A673 (cell line): ENCODE measurements around the gene TSHZ1. TPM values are rescaled to one million over a fixed set of nuclear protein-coding genes. Genes with fewer than 3 reads are reported as not detected.

Experiments used
- BruUV-seq: library from RNA; stranded (reverse); fragments of 400-500 nt; replicated peaks from 2 replicates; lab custom pipeline; 2021; lab: Mats Ljungman, UMichigan
- CTCF ChIA-PET: fragments of 300-600 bp; sonication (Branson Sonifier 250); formaldehyde crosslinking; loops from one replicate; lab custom pipeline; 2022; ENCODE audit warnings: antibody characterized with exemption; lab: Charles Lee
- POLR2A ChIA-PET: fragments of 300-600 bp; sonication (Branson Sonifier 250); formaldehyde crosslinking; loops from one replicate; lab custom pipeline; 2022; ENCODE audit warnings: antibody characterized with exemption; ENCODE audit not compliant: low non-redundant PET; lab: Charles Lee
- DNase-seq: peaks from one replicate; pipeline ENCODE4 v3.0.0-alpha.2; 2015; ENCODE audit warnings: low spot score
- H3K27ac ChIP-seq: fragments of 200-600 bp; sonication (generic); 2 replicates; pipeline ENCODE4 v1.5.1; 2016; ENCODE audit warnings: mixed run types, low read depth, mild to moderate bottlenecking, mixed read lengths, antibody characterized with exemption, low read length; ENCODE audit not compliant: poor library complexity, severe bottlenecking
- H3K27me3 ChIP-seq: fragments of 200-600 bp; sonication (generic); replicated peaks from 2 replicates; pipeline ENCODE4 v1.6.1; 2017; ENCODE audit warnings: mixed run types, low read depth, mild to moderate bottlenecking, mixed read lengths, antibody characterized with exemption, low read length; ENCODE audit not compliant: insufficient read depth, poor library complexity
- H3K36me3 ChIP-seq: fragments of 200-600 bp; sonication (generic); 2 replicates; pipeline ENCODE4 v1.6.1; 2016; ENCODE audit warnings: mixed run types, mild to moderate bottlenecking, mixed read lengths, antibody characterized with exemption, low read length; ENCODE audit not compliant: insufficient read depth, poor library complexity, severe bottlenecking
- H3K4me1 ChIP-seq: fragments of 200-600 bp; sonication (generic); 2 replicates; pipeline ENCODE4 v1.6.1; 2017; ENCODE audit warnings: mixed run types, mild to moderate bottlenecking, mixed read lengths, antibody characterized with exemption, low read length; ENCODE audit not compliant: insufficient read depth, poor library complexity, severe bottlenecking
- H3K4me3 ChIP-seq: fragments of 200-600 bp; sonication (generic); 2 replicates; pipeline ENCODE4 v1.5.1; 2016; ENCODE audit warnings: low read depth, mixed run types, mild to moderate bottlenecking, mixed read lengths, low read length; ENCODE audit not compliant: poor library complexity, severe bottlenecking
- H3K9me3 ChIP-seq: fragments of 200-600 bp; sonication (generic); 2 replicates; pipeline ENCODE4 v1.6.1; 2016; ENCODE audit warnings: mixed run types, low read depth, mild to moderate bottlenecking, mixed read lengths, antibody characterized with exemption, low read length; ENCODE audit not compliant: poor library complexity, severe bottlenecking
- EZH2 ChIP-seq: fragments of 200-600 bp; sonication (generic); IDR thresholded peaks from 2 replicates; pipeline ENCODE4 v1.6.1; 2017; ENCODE audit warnings: borderline replicate concordance, low read depth, mild to moderate bottlenecking, mixed read lengths, antibody characterized with exemption, low read length; ENCODE audit not compliant: poor library complexity, severe bottlenecking
- intact Hi-C: fragments of 100-400 bp; cut with micrococcal nuclease; formaldehyde crosslinking; loops from one replicate; pipeline ENCODE4 v1.10.0; 2022; ENCODE audit not compliant: unreplicated experiment
- total RNA-seq: library from RNA; stranded (reverse); gene quantifications from 2 replicates; pipeline ENCODE4 v1.2.3, GENCODE V29; 2021
- TF ChIP-seq, protein P1 (sequence below): fragments of 300-800, 200-600 bp; sonication (generic); conservative IDR thresholded peaks from 2 replicates; pipeline ENCODE4 v1.5.1; 2017; ENCODE audit warnings: low read depth, mild to moderate bottlenecking, antibody characterized with exemption, low read length, moderate library complexity, mixed read lengths

Gene TSHZ1
- total RNA-seq, 1 experiment from 2014 or later = 1.8 TPM

DNA sequence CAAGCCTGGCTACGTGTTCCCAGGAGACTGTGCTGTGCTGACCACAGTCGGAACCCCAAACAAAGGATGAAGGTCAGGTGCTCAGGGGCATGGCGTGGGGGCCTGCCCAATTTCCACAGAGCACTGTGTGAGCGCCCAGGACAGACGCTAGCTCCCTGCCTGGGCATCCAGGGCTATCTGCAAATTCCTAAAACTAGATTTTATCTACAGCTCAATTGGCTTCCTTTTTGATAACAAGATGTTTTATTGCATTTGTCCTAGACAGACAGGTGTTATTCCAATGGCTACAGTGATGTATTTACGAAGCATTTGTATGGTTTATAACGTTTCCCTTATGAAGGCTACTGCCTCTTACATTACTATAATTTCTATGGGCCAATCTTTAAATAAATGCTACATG is 17.7 kb upstream of the TSHZ1 start:
- Histone ChIP-seq H3K36me3 (no peaks in the 10 kb centered on the region), H3K4me1 (no peaks in the 10 kb centered on the region), H3K27me3 (no peaks in the 10 kb centered on the region), H3K9me3 (no peaks in the 10 kb centered on the region), H3K27ac (no peak overlapping the region), H3K4me3 (no peak overlapping the region)
- DNase-seq = no peak
- intact Hi-C loops = no loop called here
- TF ChIP-seq, protein P1, sequence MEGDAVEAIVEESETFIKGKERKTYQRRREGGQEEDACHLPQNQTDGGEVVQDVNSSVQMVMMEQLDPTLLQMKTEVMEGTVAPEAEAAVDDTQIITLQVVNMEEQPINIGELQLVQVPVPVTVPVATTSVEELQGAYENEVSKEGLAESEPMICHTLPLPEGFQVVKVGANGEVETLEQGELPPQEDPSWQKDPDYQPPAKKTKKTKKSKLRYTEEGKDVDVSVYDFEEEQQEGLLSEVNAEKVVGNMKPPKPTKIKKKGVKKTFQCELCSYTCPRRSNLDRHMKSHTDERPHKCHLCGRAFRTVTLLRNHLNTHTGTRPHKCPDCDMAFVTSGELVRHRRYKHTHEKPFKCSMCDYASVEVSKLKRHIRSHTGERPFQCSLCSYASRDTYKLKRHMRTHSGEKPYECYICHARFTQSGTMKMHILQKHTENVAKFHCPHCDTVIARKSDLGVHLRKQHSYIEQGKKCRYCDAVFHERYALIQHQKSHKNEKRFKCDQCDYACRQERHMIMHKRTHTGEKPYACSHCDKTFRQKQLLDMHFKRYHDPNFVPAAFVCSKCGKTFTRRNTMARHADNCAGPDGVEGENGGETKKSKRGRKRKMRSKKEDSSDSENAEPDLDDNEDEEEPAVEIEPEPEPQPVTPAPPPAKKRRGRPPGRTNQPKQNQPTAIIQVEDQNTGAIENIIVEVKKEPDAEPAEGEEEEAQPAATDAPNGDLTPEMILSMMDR = no peak
- TF ChIP-seq EZH2 = no peak
- ChIA-PET POLR2A (no interaction called here), CTCF (no interaction called here)
- BruUV-seq = no TSS peak

DNA sequence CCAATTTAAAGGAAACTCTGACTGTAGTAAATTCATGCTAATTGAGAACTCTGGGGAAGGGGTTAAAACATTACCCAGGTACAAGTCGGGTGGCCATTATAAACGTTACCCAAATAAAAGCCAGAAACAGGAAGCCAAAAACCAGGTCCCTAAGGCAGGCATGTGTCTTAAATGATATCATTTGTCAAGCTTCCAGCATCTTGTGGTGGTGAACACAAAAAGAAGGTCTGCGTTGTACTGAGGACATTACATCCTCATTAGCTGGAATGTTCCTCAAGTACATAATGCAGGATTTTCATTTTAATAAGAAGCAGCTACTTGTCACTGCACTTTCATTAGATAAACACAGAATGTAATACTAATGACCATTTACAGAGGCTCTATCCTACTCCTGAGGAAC is 12.6 kb upstream of the TSHZ1 start:
- no peaks in the 10 kb centered on the region for H3K4me1 ChIP-seq
- H3K4me3 ChIP-seq = no peak overlapping the region
- H3K9me3 ChIP-seq = no peaks in the 10 kb centered on the region
- BruUV-seq = no TSS peak
- ChIA-PET POLR2A (no interaction called here), CTCF (no interaction called here)
- intact Hi-C loops = no loop called here
- TF ChIP-seq, protein P1 = no peak
- TF ChIP-seq EZH2 = no peak
- no peak overlapping the region for H3K27ac ChIP-seq
- no peaks in the 10 kb centered on the region for H3K36me3 ChIP-seq
- H3K27me3 ChIP-seq = peaks cover 4% of the 10 kb centered on the region
- no peak for DNase-seq

DNA sequence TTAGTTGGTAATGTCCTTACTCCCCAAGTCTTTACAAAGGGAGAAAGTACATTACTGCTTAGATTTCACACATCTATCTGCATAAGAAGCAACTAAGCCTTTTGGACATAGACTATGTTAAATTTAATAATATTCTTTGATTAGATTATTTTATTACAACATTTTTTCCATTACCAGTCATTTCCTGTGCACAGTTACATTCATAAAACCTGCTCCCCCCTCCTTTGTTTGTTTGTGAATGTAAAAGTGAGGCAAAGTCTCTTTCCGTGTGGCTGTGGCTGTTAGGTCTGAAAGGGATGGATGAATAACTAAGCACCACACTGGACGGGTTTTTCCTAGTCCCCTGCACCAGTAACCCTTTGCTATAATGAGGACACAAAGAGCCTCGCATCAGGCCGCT is 11.3 kb upstream of the TSHZ1 start:
- no peaks in the 10 kb centered on the region for H3K9me3 ChIP-seq
- H3K4me3 ChIP-seq = no peak overlapping the region
- no TSS peak for BruUV-seq
- no peak overlapping the region for H3K27ac ChIP-seq
- no peaks in the 10 kb centered on the region for H3K4me1 ChIP-seq
- intact Hi-C loops = no loop called here
- TF ChIP-seq, protein P1 = no peak
- no peak for TF ChIP-seq EZH2
- ChIA-PET CTCF (no interaction called here), POLR2A (no interaction called here)
- H3K36me3 ChIP-seq = no peaks in the 10 kb centered on the region
- no peak for DNase-seq
- peaks cover 15% of the 10 kb centered on the region for H3K27me3 ChIP-seq
